Endometrium (tissue), 2 donors: Measurements from ENCODE around the gene SBK2.
"Not testable (repeated sequence)": the region's sequence is repeated elsewhere in the genome, so short reads cannot be mapped to it uniquely, and the experiment has no call there.

Experiments
- FAIRE-seq: peaks from 2 replicates; lab custom pipeline; 2012; peaks lifted over from hg19 to GRCh38; lab: Jason Lieb, UNC
- donor health status: control.
- donor health status: control.

The SBK2 gene

DNA sequence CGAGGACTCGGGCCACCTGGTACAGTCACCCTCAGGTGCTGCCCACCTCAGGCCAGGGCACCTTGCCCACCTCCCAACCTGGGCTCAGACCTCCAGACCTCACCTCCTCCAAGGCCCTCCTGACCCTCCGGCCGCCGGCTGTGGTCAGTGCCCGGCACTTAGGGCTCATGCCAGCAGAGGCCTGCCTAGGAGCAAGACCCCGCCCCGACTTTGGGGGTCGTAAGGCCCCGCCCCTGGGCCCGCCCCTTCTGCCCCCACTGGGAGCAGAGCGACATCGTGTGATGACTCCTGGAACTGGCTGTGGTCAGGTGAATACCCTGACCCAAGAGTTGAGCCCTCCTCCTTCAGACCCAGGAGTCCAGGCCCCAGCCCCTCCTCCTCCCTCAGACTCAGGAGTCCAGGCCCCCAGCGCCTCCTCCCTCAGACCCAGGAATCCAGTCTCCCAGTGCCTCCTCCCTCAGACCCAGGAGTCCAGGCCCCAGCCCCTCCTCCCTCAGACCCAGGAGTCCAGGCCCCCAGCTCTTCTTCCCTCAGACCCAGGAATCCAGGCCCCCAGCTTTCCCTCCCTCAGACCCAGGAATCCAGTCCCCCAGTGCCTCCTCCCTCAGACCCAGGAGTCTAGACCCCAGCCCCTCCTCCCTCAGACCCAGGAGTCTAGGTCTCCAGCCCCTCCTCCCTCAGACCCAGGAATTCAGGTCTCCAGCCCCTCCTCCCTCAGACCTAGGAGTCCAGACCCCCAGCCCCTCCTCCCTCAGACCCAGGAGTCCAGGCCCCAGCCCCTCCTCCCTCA is at the start of gene SBK2:
Gene SBK2 (minus strand): TSS at position 183 of the 790 bp plus-strand sequence. CDS start 839 bp downstream, outside the sequence.
- no peak for FAIRE-seq

DNA sequence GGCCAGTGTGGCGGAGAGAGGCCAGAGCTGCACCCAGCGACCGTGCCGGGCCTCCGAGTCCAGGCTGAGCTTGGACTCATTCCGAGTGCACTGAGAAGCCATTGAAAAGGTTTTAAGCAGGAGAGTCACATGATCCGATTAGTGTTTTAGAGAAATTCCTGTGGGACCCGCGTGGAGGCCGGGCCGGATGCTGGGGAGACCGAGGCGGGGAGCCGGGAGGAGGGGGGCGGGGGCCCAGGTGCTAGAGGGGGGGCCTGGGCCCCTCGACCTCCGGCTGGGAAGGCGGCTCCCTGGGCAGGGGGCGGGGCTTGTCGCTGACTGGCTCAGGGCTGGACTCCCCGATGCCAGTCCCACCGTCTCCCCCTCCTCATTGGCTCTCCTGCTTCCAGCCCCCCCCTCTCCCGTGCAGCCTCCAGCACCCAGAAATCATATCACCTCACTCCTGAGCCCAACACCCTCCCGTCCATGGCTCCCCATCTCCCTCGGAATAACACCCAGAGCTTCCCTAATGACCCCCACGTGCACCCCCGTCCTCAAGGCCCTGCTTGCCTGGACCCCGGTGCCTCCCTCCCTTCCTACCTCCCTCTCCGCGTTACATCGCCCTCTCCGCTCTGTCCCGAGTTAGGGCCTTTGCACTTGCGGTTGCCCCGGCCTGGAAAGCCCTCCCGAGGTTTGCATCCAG is 48.9 kb upstream of the SBK2 start:
- FAIRE-seq = no peak

GRCh38 chr19:55584871-55585270 is 47.9 kb upstream of the SBK2 start:
- FAIRE-seq = no peak

DNA sequence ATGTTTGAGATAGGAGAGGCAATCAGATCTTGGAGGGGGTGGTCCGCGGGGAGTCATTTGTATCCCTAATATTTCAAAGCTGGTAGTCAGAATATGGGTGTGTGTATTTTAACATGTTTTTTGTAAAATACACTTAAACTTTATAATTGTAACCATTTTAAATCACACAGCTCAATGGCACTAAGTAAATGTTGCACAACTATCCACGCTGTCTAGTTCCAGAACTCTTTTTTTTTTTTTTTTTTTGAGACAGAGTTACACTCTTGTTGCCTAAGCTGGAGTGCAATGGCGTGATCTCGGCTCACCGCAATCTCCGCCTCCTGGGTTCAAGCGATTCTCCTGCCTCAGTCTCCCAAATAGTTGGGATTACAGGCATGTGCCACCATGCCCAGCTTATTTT is 47.0 kb upstream of the SBK2 start:
- not testable (repeated sequence) for FAIRE-seq

DNA sequence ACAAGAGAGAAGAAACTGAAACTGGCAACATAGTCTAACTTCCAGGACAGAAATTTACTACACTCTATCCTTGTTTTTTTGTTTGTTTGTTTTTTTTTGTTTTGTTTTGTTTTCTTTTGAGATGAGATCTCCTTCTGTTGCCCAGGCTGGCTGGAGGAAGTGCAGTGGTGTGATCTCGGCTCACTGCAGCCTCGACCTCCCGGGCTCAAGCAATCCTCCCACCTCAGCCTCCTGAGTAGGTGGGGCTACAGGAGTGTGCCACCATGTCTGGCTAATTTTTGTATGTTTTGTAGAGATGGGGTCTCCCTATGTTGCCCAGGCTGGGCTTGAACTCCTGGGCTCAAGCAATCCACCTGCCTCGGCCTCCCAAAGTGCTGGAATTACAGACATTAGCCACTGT is 45.4 kb upstream of the SBK2 start:
- FAIRE-seq = not testable (repeated sequence)

GRCh38 chr19:55581823-55582223 is 44.9 kb upstream of the SBK2 start:
- no peak for FAIRE-seq

DNA sequence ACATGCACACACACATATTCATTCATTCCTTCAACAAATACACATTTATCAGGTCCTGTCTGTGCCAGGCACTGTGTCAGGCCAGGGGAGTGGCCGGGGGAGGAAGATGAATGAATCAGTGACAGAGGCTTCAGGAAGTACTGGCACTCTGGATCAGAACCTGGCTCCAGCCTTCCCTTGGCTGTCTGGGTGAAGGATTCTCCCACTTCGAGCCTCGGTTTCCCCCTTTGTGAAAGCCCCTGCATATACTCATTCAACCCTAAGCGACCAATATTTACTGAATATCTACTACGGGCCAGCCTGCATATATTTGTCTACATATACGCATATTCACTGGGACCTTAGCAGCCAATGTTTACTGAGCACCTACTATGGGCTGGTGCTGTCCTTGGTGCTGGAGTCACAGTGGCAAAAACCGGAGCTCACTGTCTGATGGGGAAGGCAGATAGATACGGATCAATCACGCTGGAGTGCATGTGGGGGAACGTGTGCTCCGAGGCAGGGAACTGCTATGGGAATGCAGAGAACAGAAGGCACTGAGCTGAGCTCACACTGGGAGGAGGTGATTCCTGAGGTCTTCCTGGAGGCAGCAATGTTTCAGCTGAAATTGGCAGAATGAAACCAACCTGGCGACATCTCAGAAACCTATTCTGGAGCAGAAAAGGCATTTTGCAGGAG is 44.4 kb upstream of the SBK2 start:
- FAIRE-seq = no peak

GRCh38 chr19:55580628-55581144 is 43.8 kb upstream of the SBK2 start, which contains the start of gene ZNF579:
Gene ZNF579, minus strand, starts transcription at chr19:55580848. Its CDS starts 1,209 bp downstream, at chr19:55579639.
- no peak for FAIRE-seq

DNA sequence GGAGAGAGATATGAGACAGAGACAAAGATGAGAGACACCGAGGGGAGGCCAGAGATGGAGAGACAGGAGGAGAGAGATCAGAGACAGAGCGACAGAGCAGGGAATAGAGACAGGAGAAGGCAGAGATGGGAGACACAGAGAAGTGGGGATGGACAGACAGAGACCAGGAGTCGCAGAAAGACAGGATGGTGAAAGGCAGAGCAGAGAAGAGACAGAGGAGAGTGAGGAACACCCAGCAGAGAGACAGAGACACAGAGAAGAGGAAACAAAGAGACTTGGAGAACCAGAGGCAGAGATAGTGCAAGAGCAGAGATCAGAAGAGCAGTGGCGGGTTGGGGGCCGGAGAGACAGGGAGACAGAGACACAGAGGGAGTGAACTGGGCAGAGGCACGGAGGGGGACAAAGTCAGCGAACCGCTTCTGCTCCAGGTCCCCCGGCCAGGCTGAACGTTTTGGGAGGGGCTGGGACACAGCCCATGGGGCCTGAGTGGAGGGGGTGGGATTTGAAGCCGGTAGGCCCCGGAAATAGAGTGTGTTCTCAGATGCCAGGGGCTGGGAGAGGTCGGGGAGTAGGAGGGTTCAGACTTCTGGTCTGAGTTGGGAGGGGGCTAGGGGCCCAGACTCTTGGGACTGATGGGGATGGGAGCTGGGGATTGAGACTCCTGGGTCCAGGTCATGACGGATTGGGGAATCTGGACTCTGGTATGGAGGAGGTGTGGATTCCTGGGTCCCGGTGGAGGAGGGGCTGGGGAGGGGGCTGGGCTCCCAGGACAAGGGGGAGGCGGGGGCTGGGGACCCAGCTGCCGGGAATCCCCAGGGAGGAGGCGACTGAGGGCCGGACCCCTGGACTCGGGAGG is 43.1 kb upstream of the SBK2 start:
- FAIRE-seq = no peak

- no peak for FAIRE-seq
Measured at GRCh38 chr19:55578761-55579747, 42.1 kb upstream of the SBK2 start.

DNA sequence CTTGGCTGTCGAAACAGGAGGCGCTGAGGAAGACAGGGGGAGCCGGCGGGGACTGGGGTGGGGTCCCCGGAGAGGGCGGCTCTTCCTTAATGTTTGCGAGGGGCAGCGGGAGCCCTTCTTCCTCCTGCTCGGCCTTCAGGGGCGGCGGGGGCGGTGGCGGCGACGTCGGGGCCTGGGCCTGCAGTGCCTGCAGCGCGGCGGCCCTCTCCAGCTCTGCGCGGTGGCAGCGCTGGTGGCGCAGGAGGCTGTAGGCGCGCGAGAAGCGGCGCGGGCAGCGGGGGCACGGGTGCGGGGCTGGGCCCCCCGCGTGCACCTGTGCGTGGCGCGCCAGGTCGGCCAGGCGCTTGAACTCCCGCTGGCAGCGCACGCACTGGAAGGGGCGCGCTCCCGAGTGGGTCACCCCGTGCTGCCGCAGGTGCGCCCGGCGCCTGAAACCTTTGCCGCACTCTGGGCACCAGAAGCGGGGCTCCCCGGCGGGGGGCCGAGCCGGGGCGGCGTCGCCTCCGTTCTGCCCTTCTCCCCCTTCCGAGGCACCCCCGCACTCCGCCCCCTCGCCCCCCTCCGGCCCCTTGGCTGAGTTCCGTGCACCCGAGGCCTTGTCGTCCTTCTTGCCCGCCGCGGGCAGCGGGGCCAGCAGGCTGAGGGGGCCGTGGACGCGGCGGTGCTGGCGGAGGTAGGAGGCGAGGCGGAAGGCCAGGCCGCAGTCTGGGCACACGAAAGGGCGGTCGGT is 41.3 kb upstream of the SBK2 start:
- FAIRE-seq = no peak

DNA sequence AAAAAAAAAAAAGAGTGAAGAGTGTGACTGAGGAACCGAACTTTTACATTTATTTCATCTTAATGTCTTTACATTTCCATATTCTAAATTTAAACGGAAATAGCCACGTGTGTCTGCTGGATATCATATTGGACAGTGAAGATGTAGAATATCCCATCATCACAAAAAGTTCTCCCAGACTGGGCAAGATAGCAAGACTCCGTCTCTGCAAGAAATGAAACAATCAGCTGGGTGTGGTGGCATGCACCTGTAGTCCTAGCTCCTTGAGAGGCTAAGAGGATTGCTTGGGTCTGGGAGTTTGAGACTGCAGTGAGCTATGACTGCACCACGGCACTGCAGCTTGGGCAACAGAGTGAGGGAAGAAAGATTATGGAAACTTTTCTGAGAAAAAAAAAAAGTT is 39.8 kb upstream of the SBK2 start:
- FAIRE-seq = no peak

GRCh38 chr19:55573929-55574328 is 37.0 kb upstream of the SBK2 start:
- not testable (repeated sequence) for FAIRE-seq

- FAIRE-seq = not testable (repeated sequence)
Measured at GRCh38 chr19:55569477-55569876, 32.5 kb upstream of the SBK2 start.

DNA sequence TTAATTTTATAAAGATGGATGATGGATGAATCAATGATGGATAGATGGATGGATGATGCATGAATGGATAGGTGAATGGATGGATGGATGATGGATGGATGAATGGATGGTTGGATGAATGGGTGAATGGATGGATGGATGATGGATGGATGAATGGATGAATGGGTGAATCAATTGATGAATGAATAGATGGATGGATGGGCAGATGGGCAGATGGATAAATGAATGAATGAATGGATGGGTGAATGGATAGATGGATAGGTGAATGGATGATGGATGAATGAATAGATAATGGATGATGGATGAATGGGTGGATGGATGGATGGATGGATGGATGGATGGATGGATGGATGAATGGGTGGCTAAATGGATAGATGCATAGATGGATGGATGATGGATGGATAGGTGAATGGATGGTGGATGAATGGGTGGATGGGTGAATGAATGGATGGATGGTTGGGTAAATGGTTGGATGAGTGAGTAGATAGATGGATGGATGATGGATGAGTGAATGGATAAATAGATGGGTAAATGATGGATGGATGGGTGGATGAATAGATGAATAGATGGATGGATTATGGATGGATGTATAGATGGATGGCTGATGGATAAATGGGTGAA is 30.9 kb upstream of the SBK2 start:
- no peak for FAIRE-seq

DNA sequence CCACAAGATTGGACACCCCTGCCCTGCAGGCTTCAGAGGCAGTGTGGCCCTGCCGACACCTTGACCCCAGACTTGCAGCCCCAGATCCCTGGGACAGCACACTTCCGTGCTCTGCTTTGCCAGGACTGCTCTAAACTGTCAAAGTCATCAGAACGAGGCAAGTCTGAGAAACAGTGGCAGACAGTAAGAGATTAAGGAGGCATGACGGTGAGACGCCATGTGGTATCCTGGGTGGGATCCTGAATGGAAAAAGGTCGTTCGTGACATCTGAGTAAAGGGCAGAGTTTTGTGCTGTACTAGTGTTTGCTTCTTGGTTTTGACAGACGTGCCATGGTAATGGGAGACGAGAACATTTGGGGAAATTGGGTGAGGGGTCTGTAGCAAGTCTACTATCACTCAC is 29.9 kb upstream of the SBK2 start:
- FAIRE-seq = no peak

DNA sequence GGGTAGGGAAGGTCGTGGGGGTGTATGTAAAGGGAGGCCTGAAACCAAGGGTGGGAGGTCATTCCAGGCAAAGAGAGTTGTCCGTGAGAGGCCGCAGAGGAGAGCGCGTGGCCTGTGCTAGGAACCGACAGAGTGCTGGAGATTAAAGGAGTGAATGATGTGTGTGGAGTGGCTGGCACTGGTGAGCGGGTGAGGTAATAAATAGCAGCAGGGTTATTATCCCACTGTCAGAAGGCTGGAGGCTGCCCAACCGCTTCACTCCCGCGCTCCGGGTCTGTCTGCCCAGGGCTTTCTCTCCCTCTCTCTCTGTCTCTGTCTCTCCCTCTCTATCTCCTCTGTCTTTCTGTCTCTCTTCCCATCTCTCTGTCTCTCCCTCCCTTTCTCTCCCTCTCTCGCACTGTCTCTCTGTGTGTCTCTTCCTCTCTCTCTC is 26.3 kb upstream of the SBK2 start:
- FAIRE-seq = no peak

GRCh38 chr19:55559684-55560083 is 22.8 kb upstream of the SBK2 start:
- FAIRE-seq = no peak

DNA sequence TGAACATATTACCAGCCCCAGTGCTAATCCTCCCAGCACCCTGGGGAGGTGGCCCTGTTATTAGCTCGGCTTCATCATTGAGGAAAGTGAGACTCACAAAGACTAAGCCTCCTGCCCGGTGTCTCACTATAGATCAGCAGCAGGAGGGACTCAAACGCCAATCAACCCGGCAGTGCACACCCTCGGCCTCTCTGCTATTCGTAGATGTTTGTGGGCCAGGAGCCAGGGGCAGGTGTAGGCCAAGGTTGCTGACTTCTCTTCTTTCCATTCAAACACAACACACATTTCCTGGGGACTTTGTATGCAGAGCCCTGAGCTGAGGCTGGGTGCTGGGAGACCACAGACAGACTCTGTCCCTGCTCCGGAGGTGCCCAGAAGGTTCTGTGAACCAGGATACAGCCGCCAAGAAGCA is 17.8 kb upstream of the SBK2 start:
- FAIRE-seq = no peak
